ENCODE results near the gene SLC16A4.

SLC16A4 gene

DNA sequence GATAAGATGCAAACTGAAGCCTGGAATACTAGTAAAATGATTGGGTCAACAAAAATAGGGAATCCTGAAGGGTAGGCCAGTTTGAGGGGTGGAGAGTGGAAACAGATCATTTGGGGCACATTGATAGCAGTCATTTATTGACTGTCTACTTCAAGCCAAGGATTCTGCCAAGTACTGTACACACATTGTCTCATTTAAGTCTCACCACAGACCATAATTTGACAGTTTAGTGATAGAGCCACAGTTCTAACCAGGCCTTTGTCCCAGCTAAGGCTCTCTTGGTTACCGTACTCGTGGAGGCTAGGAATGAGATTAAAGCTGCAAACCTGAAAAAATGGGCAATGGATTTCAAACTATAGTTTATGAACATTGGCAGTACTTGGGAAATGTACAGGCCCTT, 40.5 kb downstream of the SLC16A4 start:
- DNase-seq, result no peak

DNA sequence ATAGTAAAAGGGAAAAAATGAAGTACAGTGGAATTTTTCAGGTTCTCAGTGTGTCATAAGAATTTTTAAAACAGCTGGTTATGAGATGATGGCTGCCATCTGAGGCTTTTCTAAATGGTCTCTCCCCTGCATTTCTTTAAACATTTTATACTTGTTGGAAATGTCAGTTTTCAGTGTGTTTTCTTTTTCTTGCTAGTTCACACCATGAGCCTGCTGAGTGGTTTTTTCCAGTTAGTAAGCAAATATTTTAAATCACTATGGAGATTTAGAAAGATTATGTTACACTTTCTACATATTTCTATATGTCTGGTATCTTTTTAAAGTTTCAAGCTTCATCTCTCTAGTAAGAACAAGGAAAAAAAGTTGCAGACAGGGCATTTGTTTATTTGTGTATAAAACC, 42.1 kb downstream of the SLC16A4 start:
- DNase-seq, result no peak

DNA sequence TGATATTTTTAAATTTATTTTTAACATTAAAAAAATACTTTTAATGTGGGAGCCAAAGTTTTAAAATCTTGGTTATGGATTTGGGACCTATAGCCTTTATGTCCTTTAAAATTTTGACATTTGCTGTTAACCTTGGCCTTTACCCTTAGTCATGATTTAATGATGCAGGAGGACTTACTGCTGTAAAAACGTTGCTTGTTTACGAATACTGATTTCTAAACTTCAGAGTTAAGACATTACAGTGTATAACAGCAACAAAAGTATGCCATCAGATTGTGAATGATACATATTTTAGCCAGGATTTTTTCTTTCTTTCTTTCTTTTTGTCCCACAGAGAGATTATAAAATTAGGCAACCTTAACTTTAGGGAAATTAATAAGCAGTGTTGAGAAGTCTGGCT, 42.8 kb downstream of the SLC16A4 start:
- no peak for DNase-seq

DNA sequence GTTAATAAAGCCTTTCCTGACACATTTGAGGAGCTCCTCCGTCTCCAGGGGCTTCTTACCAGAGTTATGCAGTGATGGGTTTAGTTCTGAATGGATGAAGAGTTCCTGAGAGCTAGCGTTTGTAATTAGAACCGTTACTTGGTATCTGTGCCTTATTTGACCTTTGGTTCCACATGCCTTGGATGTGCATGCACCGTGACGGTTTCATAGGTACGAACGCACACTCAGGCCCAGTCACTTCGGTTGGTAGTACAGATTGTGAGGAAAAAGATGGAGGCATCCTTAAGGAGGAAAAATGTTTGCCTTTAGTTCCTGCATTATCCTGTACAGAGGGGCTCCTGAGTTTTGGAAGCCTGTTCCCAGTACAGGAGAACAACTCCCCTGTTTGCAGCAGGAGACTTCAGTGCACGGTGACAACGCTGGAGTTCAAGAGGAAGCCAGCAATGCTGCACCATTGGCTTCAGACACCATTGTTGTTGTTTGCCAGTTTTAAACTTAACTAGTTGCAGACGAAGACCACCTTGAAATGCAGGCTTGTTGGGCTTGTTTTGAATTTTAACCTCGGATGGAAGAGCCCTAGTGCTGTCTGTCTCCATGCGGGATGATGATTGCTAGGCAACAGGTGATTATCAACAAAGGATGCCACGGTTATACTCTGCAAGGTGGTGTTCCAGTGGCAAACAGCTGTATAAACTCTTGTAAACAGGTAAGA, 43.5 kb downstream of the SLC16A4 start:
- DNase-seq, result no peak

DNA sequence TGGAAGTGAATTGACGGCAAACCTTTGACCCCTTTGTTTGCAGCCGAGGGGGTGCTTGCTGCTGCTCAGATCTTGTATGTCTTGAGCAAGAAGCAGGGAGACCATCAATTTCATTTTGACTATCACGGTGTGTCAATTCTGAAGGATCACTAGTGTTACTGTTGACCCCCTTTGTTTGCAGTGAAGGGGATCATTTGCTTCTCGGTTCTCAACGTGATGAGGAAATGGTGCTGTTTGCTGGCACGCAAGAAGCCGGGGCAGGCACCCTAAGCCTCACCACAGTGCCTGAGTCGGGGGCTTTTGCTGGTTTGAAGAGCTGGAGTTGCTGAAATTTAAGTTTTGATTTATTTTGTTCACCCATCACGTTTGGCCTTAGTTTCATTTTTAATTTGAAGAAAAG, 44.1 kb downstream of the SLC16A4 start:
- DNase-seq, result no peak

DNA sequence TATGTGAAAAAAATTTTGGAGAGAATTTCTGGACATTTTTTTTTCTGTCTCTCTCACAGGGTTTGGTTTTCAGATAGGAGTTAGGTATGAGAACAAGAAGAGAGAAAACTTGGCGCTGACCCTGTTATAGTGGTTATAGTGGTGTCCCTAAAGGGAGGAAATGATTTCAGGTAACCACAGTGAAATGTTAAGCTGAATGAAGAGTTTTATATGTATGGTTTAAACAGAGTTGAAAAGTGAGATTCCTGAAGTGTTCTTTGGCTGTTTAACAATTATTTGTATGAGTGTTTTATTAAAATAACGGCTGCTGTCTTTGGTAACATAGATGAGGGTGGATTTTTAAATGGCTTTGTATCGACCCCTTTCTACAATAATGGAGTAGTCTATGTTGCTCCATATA, 45.3 kb downstream of the SLC16A4 start:
- no peak for DNase-seq

DNA sequence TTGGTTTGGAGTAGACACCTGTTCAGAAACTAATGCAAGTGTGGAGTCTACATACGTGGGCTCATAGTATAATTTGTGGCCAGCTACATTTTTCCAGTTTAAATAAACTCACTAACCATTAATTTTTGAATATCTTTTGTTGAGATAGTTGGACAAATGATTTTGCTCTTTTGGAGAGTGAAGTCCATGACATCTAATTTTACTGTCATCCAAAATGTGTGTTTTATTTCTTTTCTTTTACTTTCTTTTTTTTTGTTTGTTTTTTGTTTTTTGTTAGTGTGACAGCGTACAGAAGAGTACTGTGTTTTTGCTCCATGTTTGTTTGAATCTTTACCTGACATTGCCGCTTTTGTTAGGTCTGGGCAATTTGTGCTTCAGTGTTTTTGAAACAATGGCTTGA, 46.7 kb downstream of the SLC16A4 start:
- no peak for DNase-seq

DNA sequence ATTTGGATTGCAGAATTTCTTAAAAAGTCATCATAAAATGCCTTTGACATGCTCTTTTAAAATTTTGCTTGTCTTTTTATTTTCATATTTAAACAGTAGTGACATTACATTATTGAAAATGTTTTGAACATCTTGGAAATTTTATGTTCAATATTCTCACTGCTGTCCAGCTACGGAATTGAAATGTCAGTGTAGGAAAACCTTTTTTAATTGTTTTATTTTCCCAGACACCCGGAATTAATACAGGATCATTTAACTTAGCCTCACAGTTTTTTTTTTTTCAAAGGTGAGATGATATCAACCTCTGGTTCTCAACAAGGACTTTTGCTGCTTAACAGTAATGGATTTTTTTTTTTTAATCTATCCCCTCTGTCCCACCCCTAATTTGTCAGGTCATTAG, 47.6 kb downstream of the SLC16A4 start:
- no peak for DNase-seq

DNA sequence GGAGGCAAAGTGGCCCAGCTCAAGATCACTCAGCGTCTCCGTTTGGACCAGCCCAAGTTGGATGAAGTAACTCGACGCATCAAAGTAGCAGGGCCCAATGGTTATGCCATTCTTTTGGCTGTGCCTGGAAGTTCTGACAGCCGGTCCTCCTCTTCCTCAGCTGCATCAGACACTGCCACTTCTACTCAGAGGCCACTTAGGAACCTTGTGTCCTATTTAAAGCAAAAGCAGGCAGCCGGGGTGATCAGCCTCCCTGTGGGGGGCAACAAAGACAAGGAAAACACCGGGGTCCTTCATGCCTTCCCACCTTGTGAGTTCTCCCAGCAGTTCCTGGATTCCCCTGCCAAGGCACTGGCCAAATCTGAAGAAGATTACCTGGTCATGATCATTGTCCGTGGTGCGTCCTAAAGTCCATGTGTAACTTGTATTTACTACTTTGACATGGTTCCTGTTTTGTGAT, 48.9 kb downstream of the SLC16A4 start:
- DNase-seq, result no peak

DNA sequence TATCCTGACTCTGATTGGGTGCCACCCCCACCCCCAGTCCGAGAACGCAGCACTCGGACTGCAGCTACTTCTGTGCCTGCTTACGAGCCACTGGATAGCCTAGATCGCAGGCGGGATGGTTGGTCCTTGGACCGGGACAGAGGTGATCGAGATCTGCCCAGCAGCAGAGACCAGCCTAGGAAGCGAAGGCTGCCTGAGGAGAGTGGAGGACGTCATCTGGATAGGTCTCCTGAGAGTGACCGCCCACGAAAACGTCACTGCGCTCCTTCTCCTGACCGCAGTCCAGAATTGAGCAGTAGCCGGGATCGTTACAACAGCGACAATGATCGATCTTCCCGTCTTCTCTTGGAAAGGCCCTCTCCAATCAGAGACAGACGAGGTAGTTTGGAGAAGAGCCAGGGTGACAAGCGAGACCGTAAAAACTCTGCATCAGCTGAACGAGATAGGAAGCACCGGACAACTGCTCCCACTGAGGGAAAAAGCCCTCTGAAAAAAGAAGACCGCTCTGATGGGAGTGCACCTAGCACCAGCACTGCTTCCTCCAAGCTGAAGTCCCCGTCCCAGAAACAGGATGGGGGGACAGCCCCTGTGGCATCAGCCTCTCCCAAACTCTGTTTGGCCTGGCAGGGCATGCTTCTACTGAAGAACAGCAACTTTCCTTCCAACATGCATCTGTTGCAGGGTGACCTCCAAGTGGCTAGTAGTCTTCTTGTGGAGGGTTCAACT, 49.5 kb downstream of the SLC16A4 start:
- no peak for DNase-seq

DNA sequence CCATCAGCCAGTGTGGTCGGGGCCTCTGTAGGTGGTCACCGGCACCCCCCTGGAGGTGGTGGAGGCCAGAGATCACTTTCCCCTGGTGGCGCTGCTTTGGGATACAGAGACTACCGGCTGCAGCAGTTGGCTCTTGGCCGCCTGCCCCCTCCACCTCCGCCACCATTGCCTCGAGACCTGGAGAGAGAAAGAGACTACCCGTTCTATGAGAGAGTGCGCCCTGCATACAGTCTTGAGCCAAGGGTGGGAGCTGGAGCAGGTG, 50.7 kb downstream of the SLC16A4 start:
- peak; percentile 15 for DNase-seq

DNA sequence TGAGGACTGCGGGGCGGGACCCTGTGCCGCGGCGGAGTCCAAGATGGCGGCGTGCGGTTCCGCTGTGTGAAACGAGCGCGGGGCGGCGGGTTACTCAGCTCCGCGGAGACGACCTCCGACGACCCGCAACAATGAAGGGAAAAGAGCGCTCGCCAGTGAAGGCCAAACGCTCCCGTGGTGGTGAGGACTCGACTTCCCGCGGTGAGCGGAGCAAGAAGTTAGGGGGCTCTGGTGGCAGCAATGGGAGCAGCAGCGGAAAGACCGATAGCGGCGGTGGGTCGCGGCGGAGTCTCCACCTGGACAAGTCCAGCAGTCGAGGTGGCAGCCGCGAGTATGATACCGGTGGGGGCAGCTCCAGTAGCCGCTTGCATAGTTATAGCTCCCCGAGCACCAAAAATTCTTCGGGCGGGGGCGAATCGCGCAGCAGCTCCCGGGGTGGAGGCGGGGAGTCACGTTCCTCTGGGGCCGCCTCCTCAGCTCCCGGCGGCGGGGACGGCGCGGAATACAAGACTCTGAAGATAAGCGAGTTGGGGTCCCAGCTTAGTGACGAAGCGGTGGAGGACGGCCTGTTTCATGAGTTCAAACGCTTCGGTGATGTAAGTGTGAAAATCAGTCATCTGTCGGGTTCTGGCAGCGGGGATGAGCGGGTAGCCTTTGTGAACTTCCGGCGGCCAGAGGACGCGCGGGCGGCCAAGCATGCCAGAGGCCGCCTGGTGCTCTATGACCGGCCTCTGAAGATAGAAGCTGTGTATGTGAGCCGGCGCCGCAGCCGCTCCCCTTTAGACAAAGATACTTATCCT, 51.2 kb downstream of the SLC16A4 start:
- peak; percentile 74 for DNase-seq

DNA sequence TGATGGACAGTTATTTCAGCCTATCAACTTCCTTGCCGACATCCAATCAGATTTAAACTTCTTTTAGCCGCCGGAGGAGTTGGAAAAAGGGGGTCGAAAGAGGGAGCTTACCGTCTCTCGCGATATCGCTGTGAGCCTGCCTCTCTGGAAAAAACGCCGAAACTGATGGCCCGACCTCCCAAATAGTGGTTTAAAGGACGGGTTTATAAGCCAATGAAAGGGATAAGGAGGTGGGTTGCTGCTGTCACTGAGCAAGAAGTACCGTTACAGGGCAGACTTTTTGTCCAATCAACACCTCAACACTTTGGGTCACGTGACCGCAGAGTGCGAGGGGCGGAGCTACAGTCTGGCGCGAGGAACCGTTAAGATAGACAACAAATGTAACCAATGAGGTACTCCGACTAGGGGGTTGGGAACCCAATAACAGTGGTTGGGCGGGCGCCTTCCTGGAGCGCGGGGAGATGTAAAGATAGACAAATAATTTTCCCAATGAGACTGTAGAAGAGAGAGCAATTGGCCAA, 51.9 kb downstream of the SLC16A4 start, which contains the start of gene RBM15:
Gene RBM15, plus strand, starts transcription at position 492 of the 521 bp plus-strand sequence. Its CDS starts 29 bp downstream, at position 521.
- DNase-seq, result peak; percentile 98

DNA sequence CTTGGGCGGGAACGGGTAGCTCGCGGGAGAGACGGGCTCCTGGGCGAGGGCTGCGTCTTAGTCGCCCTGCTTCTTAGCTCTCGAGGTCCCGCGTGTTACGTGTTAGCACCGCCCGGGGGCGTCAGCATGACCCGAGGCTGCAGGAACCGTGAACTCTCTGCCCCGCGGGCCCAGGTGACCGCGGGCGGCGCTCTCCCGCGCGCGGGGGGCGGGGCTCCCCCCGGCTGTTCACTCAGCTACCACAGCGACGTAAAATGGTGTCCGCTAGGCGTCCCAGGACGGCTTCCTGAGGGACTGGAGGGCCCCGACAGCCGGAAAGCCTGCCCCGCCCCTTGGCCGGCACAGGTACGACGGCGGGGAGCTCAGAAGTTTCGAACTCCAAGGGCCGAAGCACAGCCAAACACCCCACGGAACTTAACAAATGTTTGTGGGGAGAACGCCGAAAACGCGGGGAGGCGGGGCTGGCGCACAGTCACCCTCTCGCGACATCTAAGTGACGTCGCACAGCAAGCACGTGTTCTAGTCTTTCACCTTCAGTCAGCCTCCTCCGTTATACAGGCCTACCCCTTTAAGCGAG, 52.4 kb downstream of the SLC16A4 start:
- DNase-seq, result peak; percentile 95

DNA sequence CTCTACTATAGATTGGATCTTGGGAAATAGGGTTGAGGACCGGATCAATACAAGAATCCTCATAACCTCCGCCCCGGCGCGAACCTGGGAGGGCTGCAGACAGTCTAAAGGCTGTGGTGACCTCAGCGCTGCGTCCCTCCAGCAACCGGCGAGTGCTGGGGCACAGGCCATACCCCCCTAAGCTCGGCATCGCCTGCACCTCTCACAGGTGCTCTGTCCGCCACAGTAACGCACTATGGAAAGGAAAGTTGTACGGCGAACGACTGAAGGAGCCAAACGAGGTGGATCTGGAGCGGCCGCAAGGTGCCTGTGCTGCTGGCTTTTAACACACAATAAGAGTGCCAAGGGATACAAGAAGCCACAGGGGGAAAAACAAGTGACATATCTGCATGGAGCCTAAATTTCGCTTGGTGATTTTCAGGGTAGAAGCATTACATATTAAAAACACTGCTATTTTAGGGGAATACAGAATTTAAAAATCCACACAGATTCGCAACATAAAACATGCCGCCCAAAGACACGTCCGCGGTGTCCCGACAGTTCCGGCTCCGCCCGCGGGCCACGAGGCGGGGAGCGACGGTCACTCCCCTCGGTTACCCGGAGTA, 53.0 kb downstream of the SLC16A4 start:
- peak; percentile 38 for DNase-seq

DNA sequence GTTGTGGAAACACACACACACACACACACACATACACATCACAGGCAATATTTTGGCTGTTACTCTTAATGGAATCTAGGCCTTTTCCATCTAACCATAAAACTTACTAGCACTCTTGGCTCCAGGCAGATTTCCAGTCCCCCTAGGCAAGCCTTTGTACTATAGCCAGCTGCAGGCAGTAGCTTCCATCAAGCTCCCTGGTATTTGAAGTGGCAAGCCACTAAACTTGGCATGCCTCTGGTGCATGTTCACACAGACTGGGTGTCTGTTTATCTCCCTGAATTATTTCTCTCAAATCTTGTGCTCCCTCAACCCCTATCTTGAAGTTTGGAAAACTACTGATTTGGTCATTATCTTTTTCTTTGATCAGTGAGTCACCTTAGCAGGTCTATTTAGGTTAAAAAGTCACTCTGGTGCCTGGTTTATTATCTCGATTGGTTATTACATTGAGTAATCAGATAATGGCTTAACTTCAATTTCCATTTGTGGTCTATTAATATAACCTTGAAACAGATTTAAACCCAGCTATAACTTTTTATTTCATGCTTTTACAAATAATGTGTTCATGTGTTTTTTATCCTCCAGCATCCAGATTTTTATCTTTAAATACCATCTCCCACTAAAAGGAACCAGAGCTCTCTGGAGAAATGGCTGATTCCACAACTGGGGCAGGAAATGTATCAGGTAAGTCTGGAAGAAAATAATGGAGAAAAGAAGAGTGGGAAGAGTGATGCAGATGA, 54.4 kb downstream of the SLC16A4 start:
- no peak for DNase-seq

DNA sequence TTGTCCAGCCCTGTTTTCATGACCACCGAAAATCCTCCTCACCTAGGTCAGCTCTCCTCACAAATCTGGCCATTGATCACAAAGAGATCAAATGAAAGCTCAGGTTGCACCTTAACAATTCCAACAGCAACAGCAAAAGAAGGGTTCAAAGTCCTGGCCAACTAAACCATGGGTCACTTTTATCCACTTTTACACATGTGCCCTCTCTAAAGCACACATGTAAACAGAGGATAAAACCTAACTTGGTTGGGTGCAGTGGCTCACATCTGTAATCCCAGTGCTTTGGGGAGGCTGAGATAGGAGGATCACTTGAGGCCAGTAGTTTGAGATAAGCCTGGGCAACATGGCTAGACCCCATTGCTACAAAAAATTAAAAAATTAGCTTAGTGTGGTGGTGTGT, 55.6 kb downstream of the SLC16A4 start:
- DNase-seq, result no peak

DNA sequence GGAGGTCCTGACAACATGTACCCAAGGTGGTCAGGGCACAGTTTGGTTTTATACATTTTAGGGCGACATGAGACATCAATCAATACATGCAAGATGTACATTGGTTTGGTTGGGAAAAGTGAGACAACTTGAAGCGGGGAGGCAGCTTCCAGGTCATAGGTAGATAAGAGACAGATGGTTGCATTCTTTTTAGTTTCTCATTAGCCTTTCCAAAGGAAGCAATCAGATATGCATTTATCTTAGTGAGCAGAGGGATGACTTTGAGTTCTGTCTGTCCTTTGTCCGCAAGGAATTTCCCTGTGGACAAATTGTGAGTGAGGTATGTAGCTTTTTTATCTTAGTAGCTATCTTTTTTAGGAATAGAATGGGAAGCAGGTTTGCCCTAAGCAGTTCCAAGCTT, 62.1 kb downstream of the SLC16A4 start:
- DNase-seq, result no peak

DNA sequence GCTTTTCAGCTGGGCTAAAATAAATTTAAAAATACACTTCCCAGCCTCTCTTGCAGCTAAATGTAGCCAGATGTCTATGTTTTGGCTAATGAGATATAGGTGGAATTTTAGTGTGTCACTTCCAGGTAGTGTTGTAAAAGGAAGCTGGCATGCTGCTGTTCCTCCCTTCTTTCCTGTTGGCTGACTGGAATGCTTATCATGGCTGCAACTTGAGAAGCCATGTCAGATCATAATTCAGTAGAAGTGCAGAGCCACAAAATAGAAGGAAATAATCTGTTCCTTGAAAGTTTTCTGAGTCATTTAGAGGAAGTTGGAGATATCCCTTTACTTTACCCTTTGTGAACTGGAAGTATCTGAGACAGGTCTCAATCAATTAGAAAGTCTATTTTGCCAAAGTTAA, 62.6 kb downstream of the SLC16A4 start:
- DNase-seq, result no peak

DNA sequence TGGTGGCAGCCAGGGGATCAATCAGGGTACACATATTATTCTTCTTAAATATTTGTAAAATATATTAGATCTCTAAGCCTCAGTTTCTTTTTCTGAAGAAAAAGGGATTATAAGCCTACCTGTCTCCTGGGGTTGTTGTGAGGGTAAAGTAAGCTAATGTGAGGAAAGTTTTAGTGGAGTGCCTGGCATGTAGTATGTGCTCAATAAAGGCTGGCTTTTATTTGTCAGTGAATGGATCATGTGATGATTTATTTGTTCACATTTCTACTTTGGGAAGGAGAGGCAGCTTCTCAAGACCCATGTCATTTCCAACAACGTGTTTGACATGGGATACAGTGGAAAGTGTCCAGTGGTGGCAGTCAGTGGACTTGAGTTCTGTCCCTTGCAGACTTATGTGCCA, 64.0 kb downstream of the SLC16A4 start:
- no peak for DNase-seq

DNA sequence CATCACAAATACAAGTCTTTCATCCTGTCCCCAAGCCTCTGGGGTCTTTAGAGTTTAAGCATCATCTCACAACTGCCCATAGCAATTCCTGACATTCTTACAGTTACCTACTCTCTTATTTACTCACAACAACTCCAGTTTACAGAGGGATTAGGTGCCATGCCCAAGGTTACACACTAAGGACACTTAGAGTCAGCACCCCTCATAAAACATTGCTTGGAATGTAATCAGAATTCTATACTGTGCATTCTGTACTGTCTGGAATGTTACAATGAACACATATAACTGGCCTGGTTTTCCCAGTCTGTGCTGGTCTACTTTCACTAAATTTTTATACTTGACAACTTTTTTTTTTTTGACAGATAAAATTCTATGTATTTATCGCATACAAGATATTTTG, 66.2 kb downstream of the SLC16A4 start:
- no peak for DNase-seq

DNA sequence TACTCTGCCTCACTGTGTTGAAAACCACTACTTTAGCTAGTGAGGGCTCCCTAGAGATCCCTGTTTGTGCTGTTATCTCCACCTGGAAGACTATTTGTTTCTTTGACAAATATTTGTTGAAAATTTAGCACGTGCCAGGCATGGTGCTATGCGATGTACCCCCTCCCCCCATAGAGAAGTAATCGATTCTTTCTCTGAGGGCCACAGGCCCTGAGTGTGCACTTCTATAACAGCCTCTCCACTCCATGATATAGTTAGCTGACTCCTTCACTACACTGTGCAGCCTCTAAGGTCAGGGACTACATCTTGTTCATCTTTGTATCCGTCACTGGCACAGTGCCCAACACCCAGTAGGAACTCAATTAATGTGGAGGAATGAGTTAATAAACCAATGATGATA, 69.0 kb downstream of the SLC16A4 start:
- no peak for DNase-seq

All from stimulated activated CD4-positive, alpha-beta T cell treated with anti-CD3 and anti-CD28 coated beads, Interleukin-1b, Interleukin-23, amount 100 ng/mL, for 48 hours (primary cell).